ENCODE results near the gene SPPL2C.

Gene SPPL2C

GRCh38 chr17:45838751-45839295, 5.9 kb upstream of the SPPL2C start:
- DNase-seq (ENCODE audit: low spot score): no peak
- no peak for TF ChIP-seq CTCF (IDR thresholded peaks at IDR 0.05; ENCODE audit: extremely low read depth, missing control alignments)

GRCh38 chr17:45839442-45839841, 5.2 kb upstream of the SPPL2C start:
- no peak for TF ChIP-seq CTCF (IDR thresholded peaks at IDR 0.05; ENCODE audit: extremely low read depth, missing control alignments)
- DNase-seq (ENCODE audit: low spot score): no peak

- TF ChIP-seq CTCF (IDR thresholded peaks at IDR 0.05; ENCODE audit: extremely low read depth, missing control alignments): no peak
- no peak for DNase-seq (ENCODE audit: low spot score)
These were observed 3.5 kb upstream of the SPPL2C start for GRCh38 chr17:45841186-45841585.

- no peak for DNase-seq (ENCODE audit: low spot score)
- TF ChIP-seq CTCF (IDR thresholded peaks at IDR 0.05; ENCODE audit: extremely low read depth, missing control alignments): no peak
These were observed 2.7 kb upstream of the SPPL2C start for GRCh38 chr17:45841883-45842525.

GRCh38 chr17:45843722-45844121, 959 bp upstream of the SPPL2C start:
- DNase-seq (ENCODE audit: low spot score): no peak
- TF ChIP-seq CTCF (IDR thresholded peaks at IDR 0.05; ENCODE audit: extremely low read depth, missing control alignments): no peak

GRCh38 chr17:45845376-45846185, 900 bp downstream of the SPPL2C start:
- no peak for DNase-seq (ENCODE audit: low spot score)
- no peak for TF ChIP-seq CTCF (IDR thresholded peaks at IDR 0.05; ENCODE audit: extremely low read depth, missing control alignments)

- DNase-seq (ENCODE audit: low spot score): no peak
- TF ChIP-seq CTCF (IDR thresholded peaks at IDR 0.05; ENCODE audit: extremely low read depth, missing control alignments): no peak
These were observed 1.5 kb downstream of the SPPL2C start for GRCh38 chr17:45846223-45846622.
